ENCODE data around the gene NCAM2. TPM values are rescaled to one million over a fixed set of nuclear protein-coding genes. Genes with fewer than 3 reads are reported as not detected.

Gene NCAM2
- total RNA-seq, 1 donor from 2014 or later, result 4.3 TPM

- peaks cover 18% of the 10 kb centered on the region for H3K36me3 Mint-ChIP-seq (ENCODE audit: unreplicated experiment)
- H3K27ac Mint-ChIP-seq (ENCODE audit: unreplicated experiment), result no peak overlapping the region
- DNase-seq, result no peak
- H3K27me3 Mint-ChIP-seq (ENCODE audit: unreplicated experiment), result no peaks in the 10 kb centered on the region
- peaks cover 7% of the 10 kb centered on the region for H3K9me3 Mint-ChIP-seq (ENCODE audit: unreplicated experiment)
- H3K4me1 Mint-ChIP-seq (ENCODE audit: low read depth, unreplicated experiment), result no peaks in the 10 kb centered on the region
- no peak for TF ChIP-seq CTCF (IDR thresholded peaks at IDR 0.05; ENCODE audit: partially characterized antibody, unreplicated experiment)
- H3K4me3 Mint-ChIP-seq (ENCODE audit: unreplicated experiment), result no peak overlapping the region
Measured at GRCh38 chr21:21345296-21345695, 347.1 kb downstream of the NCAM2 start.

DNA sequence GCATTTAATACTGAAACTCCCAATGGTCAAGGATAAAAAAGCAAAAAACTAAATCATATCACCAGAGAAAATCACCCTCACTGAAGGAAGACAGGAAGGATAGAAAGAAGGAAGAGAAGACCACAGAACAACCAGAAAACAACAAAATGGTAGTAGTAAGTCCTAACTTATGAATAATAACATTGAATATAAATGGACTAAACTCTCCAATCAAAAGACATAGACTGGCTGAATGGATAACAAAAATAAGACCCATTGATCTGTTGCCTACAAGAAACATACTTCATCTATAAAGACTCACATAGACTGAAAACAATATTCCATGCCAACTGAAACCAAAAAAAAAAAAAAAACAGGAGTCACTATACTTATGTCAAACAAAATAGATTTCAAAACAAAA lies 347.7 kb downstream of the NCAM2 start:
- H3K4me3 Mint-ChIP-seq (ENCODE audit: unreplicated experiment), result no peak overlapping the region
- no peaks in the 10 kb centered on the region for H3K27me3 Mint-ChIP-seq (ENCODE audit: unreplicated experiment)
- DNase-seq, result no peak
- no peak overlapping the region for H3K27ac Mint-ChIP-seq (ENCODE audit: unreplicated experiment)
- H3K36me3 Mint-ChIP-seq (ENCODE audit: unreplicated experiment), result peaks cover 18% of the 10 kb centered on the region
- H3K4me1 Mint-ChIP-seq (ENCODE audit: low read depth, unreplicated experiment), result no peaks in the 10 kb centered on the region
- H3K9me3 Mint-ChIP-seq (ENCODE audit: unreplicated experiment), result peaks cover 6% of the 10 kb centered on the region
- no peak for TF ChIP-seq CTCF (IDR thresholded peaks at IDR 0.05; ENCODE audit: partially characterized antibody, unreplicated experiment)

DNA sequence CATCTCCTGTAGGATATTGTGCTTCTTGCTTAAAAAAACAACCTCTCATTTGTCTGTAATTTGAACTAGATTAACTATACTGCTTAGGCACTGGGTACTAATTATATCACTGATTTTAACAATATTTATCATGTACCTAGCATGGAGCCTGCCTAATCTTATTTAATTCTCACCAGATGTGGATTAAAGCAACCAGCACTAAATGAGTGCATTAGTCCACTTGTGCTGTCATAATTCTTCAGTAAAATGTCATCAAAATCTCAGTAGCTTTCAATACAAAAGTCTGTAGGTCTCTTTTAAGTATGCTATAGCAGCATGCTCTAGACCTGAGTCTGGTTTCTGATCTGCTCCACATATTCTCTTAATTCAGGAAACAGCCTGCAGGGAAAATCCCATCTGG lies 368.1 kb downstream of the NCAM2 start:
- Mint-ChIP-seq H3K27me3 (ENCODE audit: unreplicated experiment) (no peaks in the 10 kb centered on the region), H3K4me1 (ENCODE audit: low read depth, unreplicated experiment) (no peaks in the 10 kb centered on the region), H3K36me3 (ENCODE audit: unreplicated experiment) (no peaks in the 10 kb centered on the region), H3K27ac (ENCODE audit: unreplicated experiment) (no peak overlapping the region), H3K9me3 (ENCODE audit: unreplicated experiment) (peaks cover 1% of the 10 kb centered on the region), H3K4me3 (ENCODE audit: unreplicated experiment) (no peak overlapping the region)
- DNase-seq, result no peak
- no peak for TF ChIP-seq CTCF (IDR thresholded peaks at IDR 0.05; ENCODE audit: partially characterized antibody, unreplicated experiment)

GRCh38 chr21:21367583-21367982 lies 369.4 kb downstream of the NCAM2 start:
- Mint-ChIP-seq H3K4me3 (ENCODE audit: unreplicated experiment) (no peak overlapping the region), H3K36me3 (ENCODE audit: unreplicated experiment) (no peaks in the 10 kb centered on the region), H3K9me3 (ENCODE audit: unreplicated experiment) (no peaks in the 10 kb centered on the region), H3K27ac (ENCODE audit: unreplicated experiment) (no peak overlapping the region), H3K4me1 (ENCODE audit: low read depth, unreplicated experiment) (no peaks in the 10 kb centered on the region), H3K27me3 (ENCODE audit: unreplicated experiment) (no peaks in the 10 kb centered on the region)
- no peak for DNase-seq
- TF ChIP-seq CTCF (IDR thresholded peaks at IDR 0.05; ENCODE audit: partially characterized antibody, unreplicated experiment), result no peak

DNA sequence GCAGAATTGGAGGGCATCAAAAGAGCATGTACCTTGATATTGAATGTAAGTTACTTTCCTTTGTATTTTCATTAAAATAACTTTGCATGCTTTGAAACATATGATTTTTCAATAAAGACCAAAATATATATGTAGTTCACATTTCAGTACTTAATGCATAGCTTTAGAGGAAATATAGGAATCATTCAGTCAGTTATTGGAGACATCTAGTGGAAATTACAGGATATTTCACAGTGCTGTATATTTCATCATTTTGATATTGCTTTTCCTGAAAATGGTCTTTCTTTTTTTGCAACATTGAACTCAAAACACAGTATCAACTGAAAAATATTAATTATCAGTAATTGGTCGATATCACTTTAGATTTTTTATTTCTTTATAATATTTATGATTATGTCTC lies 375.8 kb downstream of the NCAM2 start:
- Mint-ChIP-seq H3K27ac (ENCODE audit: unreplicated experiment) (no peak overlapping the region), H3K36me3 (ENCODE audit: unreplicated experiment) (no peaks in the 10 kb centered on the region), H3K9me3 (ENCODE audit: unreplicated experiment) (no peaks in the 10 kb centered on the region), H3K27me3 (ENCODE audit: unreplicated experiment) (no peaks in the 10 kb centered on the region), H3K4me3 (ENCODE audit: unreplicated experiment) (no peak overlapping the region), H3K4me1 (ENCODE audit: low read depth, unreplicated experiment) (no peaks in the 10 kb centered on the region)
- no peak for DNase-seq
- no peak for TF ChIP-seq CTCF (IDR thresholded peaks at IDR 0.05; ENCODE audit: partially characterized antibody, unreplicated experiment)

Data from glutamatergic neuron (in vitro differentiated cells).